Lower leg skin (tissue), 3 donors: ENCODE measurements around the gene SNAI1.

Experiments used
- POLR2A ChIP-seq, 2 donors: fragments of 450-650 bp; IDR thresholded peaks; one replicate each; pipeline ENCODE4 v1.6.1; 2016 to 2017; ENCODE audit warnings: antibody characterized with exemption in 2 of 2, mild to moderate bottlenecking in 1 of 2, moderate library complexity in 1 of 2
- TF ChIP-seq, protein P1 (sequence below), 3 donors: fragments of 450-650 bp; IDR thresholded peaks; one replicate each; pipeline ENCODE4 v1.5.1; 2016; ENCODE audit warnings: antibody characterized with exemption in 3 of 3, mild to moderate bottlenecking in 3 of 3, moderate library complexity in 2 of 3

- TF ChIP-seq, protein P1, sequence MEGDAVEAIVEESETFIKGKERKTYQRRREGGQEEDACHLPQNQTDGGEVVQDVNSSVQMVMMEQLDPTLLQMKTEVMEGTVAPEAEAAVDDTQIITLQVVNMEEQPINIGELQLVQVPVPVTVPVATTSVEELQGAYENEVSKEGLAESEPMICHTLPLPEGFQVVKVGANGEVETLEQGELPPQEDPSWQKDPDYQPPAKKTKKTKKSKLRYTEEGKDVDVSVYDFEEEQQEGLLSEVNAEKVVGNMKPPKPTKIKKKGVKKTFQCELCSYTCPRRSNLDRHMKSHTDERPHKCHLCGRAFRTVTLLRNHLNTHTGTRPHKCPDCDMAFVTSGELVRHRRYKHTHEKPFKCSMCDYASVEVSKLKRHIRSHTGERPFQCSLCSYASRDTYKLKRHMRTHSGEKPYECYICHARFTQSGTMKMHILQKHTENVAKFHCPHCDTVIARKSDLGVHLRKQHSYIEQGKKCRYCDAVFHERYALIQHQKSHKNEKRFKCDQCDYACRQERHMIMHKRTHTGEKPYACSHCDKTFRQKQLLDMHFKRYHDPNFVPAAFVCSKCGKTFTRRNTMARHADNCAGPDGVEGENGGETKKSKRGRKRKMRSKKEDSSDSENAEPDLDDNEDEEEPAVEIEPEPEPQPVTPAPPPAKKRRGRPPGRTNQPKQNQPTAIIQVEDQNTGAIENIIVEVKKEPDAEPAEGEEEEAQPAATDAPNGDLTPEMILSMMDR (IDR thresholded peaks at IDR 0.05), result no peak
- TF ChIP-seq POLR2A (IDR thresholded peaks at IDR 0.05), result no peak
Measured at GRCh38 chr20:49983848-49984408, 1.1 kb downstream of the SNAI1 start.
